Body of pancreas (tissue), 4 donors: ENCODE data around the gene TMEM132C. TPM values are rescaled to one million over a fixed set of nuclear protein-coding genes. Genes with fewer than 3 reads are reported as not detected.

Experiments
- ATAC-seq: fragments of 150-250 bp; one replicate; pipeline ENCODE4 v1.9.1; 2016
- DNase-seq, 4 donors: peaks; one replicate each; pipeline ENCODE4 v3.0.0-alpha.2; 2019
- H3K27ac ChIP-seq, 4 donors: fragments of 200-600 bp; sonication (generic); 1 replicate in 3 of 4; 2 replicates in 1 of 4; pipeline versions ENCODE4 v1.5.1 to v1.6.1; 2016 to 2019; ENCODE audit warnings: mild to moderate bottlenecking in 1 of 4, mixed read lengths in 1 of 4, moderate library complexity in 1 of 4
- H3K27me3 ChIP-seq, 2 donors: fragments of 200-600 bp; sonication (generic); one replicate each; pipeline ENCODE4 v1.6.0; 2016; ENCODE audit warnings: mild to moderate bottlenecking in 1 of 2
- H3K36me3 ChIP-seq, 2 donors: fragments of 200-600 bp; sonication (generic); replicated peaks in 1 of 2; 2 replicates each; pipeline ENCODE4 v1.5.1; 2016; ENCODE audit warnings: low read depth in 2 of 2; ENCODE audit not compliant: insufficient read depth in 1 of 2
- H3K4me1 ChIP-seq: fragments of 200-600 bp; sonication (generic); one replicate; pipeline ENCODE4 v1.6.0; 2016
- H3K4me3 ChIP-seq, 2 donors: fragments of 200-600 bp; sonication (generic); 1 replicate in 1 of 2; 2 replicates in 1 of 2; pipeline ENCODE4 v1.5.1; 2016 to 2019
- H3K9me3 ChIP-seq, 3 donors: fragments of 200-600 bp; sonication (generic); 1 replicate in 2 of 3; 2 replicates in 1 of 3; pipeline ENCODE4 v1.5.1; 2016
- POLR2A ChIP-seq, 3 donors: fragments of 450-650 bp; IDR thresholded peaks; one replicate each; pipeline ENCODE4 v1.6.1; 2016; ENCODE audit warnings: antibody characterized with exemption in 3 of 3, mild to moderate bottlenecking in 2 of 3
- WGBS, 2 donors: methylation state at CpG; one replicate each; pipeline ENCODE4 v1.1.5; 2017; 5-methylcytosine and 5-hydroxymethylcytosine counted together
- intact Hi-C: fragments of 100-400 bp; cut with DNase I; formaldehyde crosslinking; loops from one replicate; pipeline ENCODE4 v1.15.1; 2023
- total RNA-seq, 2 donors: library from RNA; depleted of rRNA; stranded (reverse); fragments of >200 nt; gene quantifications; one replicate each; pipeline ENCODE4 v1.1.0, GENCODE V29; 2016
- TF ChIP-seq, protein P1 (sequence below), 7 experiments: fragments of 450-650 bp in 4 of 7; fragments of 200-600 bp in 3 of 7; sonication (generic) in 3 of 7; IDR thresholded peaks; one replicate each; pipeline ENCODE4 v1.5.1; 2016 to 2019; ENCODE audit warnings: antibody characterized with exemption in 7 of 7

Gene TMEM132C
- total RNA-seq, 2 donors from 2014 or later: 4.4 to 8.2 TPM

DNA sequence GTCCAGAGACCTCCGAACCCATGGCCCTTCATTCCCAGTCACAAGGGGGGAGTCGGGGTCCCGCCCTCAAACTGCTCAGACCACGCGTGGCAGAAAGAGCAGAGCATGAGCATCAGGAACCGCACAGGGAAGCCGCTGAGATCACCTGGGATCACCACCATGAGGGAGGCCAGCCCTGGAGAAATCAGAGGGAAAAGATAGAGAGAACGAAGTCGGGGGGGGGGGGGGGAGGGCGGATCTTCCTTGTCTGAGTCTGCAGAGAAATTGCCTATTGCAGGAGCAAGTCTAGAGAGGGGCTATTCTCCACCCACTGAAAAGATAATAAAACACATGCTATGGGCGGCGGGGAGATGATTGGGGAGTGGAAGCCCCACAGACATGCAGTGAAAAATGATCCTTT, 884 bp upstream of the TMEM132C start:
- no peak for ATAC-seq
- no peaks in the 10 kb centered on the region for H3K9me3 ChIP-seq
- H3K27ac ChIP-seq: no peak overlapping the region
- H3K4me3 ChIP-seq: no peak overlapping the region
- no peak for TF ChIP-seq POLR2A (IDR thresholded peaks at IDR 0.05)
- TF ChIP-seq, protein P1, sequence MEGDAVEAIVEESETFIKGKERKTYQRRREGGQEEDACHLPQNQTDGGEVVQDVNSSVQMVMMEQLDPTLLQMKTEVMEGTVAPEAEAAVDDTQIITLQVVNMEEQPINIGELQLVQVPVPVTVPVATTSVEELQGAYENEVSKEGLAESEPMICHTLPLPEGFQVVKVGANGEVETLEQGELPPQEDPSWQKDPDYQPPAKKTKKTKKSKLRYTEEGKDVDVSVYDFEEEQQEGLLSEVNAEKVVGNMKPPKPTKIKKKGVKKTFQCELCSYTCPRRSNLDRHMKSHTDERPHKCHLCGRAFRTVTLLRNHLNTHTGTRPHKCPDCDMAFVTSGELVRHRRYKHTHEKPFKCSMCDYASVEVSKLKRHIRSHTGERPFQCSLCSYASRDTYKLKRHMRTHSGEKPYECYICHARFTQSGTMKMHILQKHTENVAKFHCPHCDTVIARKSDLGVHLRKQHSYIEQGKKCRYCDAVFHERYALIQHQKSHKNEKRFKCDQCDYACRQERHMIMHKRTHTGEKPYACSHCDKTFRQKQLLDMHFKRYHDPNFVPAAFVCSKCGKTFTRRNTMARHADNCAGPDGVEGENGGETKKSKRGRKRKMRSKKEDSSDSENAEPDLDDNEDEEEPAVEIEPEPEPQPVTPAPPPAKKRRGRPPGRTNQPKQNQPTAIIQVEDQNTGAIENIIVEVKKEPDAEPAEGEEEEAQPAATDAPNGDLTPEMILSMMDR (IDR thresholded peaks at IDR 0.05): no peak
- DNase-seq: no peak
- H3K36me3 ChIP-seq: no peaks in the 10 kb centered on the region
- H3K27me3 ChIP-seq: peaks cover 0 to 15% of the 10 kb centered on the region in 2 donors
- intact Hi-C loops: loop anchor here (10.0 kb wide), 1 partner anchor 119 kb away; no protein-coding TSS in a partner anchor
- WGBS, 2 donors: 5 to 7% methylated on average over 11 to 12 of the region's 12 CpGs
- H3K4me1 ChIP-seq: peaks cover 19% of the 10 kb centered on the region

DNA sequence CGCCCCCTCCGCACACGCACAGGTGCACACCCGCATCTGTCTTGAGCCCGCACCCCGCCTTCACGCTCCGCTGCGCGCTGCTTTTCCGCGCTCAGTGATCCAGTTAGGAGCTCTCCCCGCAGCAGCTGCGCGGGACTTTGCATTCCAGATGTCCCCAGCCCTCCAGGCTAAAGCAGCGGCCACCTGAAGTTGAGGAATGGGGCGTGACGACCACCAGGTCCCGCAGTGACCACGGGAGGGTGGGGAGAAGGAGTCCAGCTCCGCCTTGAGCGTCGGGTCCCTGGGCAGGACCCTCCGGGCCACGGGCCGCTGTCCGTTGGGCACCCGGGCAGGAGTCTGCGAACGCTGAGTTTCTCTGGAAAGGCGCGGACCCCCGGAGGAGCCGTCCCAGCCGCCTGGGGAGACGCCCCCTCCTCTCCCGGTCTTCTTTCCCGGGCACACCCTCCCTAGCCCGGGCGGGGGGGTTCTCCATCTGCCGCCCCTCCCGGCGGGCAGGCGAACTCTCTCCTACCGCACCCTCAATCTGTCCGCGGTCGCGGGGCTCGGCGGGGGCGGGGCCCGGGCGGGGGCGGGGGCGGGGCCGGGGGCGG, 334 bp upstream of the TMEM132C start:
- no peak overlapping the region for H3K4me3 ChIP-seq
- H3K27me3 ChIP-seq: peaks cover 0 to 15% of the 10 kb centered on the region in 2 donors
- peaks cover 19% of the 10 kb centered on the region for H3K4me1 ChIP-seq
- H3K9me3 ChIP-seq: no peaks in the 10 kb centered on the region
- no peak for ATAC-seq
- intact Hi-C loops: loop anchor here (10.0 kb wide), 1 partner anchor 118 kb away; no protein-coding TSS in a partner anchor
- TF ChIP-seq, protein P1 (IDR thresholded peaks at IDR 0.05): no peak
- no peak for TF ChIP-seq POLR2A (IDR thresholded peaks at IDR 0.05)
- no peak overlapping the region for H3K27ac ChIP-seq
- WGBS, 2 donors: 1 to 4% methylated on average over 34 to 45 of the region's 58 CpGs
- DNase-seq: no peak
- no peaks in the 10 kb centered on the region for H3K36me3 ChIP-seq

DNA sequence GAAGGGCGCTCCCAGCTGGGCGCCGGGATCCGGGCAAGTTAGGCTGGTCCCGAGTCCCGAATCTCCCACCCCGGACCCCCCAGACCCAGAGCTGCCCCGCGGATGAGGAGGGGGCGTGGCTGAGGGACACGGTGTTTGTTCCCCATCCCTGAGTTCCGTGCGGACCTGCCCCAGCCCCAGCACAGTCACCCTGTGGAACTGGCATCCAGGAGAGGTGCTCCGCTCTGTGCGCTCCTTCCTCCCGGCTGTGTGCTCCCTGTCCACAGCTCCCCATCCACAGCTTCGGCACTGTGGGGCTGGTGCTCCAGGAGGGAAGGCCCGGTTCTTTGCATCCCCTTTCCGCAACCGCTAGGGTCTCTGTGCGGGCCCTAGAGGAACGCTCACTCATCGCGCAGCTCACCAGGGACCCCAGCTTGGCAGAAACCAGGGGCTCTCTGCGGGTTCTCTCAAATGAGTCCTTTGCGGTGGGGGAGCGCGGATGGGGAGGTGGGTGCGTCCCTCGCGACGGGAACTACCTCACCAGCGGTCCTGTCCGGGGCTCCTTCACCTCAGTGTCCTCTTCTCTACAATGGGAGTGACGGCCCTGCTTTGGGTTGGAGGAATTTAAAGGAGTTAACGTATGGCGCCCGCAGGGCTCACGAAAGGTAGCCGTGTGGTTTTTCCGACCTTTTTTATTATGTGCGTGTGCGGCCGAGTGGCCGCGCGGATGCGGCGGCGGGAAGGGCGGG, 845 bp downstream of the TMEM132C start:
- DNase-seq (peak in 1 of 4 donors; percentile 13), ATAC-seq (no peak)
- Histone ChIP-seq H3K4me1 (peaks cover 19% of the 10 kb centered on the region), H3K36me3 (no peaks in the 10 kb centered on the region), H3K27ac (no peak overlapping the region), H3K27me3 (peaks cover 0 to 15% of the 10 kb centered on the region in 2 donors), H3K9me3 (peaks cover 0 to 6% (median 0%) of the 10 kb centered on the region in 3 donors), H3K4me3 (no peak overlapping the region)
- intact Hi-C loops: loop anchor here (10.0 kb wide), 1 partner anchor 117 kb away; no protein-coding TSS in a partner anchor
- WGBS, 2 donors: 1% methylated on average over 50 of the region's 51 CpGs; no CpG with 5 or more reads in 1 of the 2 donors
- TF ChIP-seq, protein P1 (IDR thresholded peaks at IDR 0.05): no peak
- TF ChIP-seq POLR2A (IDR thresholded peaks at IDR 0.05): no peak

DNA sequence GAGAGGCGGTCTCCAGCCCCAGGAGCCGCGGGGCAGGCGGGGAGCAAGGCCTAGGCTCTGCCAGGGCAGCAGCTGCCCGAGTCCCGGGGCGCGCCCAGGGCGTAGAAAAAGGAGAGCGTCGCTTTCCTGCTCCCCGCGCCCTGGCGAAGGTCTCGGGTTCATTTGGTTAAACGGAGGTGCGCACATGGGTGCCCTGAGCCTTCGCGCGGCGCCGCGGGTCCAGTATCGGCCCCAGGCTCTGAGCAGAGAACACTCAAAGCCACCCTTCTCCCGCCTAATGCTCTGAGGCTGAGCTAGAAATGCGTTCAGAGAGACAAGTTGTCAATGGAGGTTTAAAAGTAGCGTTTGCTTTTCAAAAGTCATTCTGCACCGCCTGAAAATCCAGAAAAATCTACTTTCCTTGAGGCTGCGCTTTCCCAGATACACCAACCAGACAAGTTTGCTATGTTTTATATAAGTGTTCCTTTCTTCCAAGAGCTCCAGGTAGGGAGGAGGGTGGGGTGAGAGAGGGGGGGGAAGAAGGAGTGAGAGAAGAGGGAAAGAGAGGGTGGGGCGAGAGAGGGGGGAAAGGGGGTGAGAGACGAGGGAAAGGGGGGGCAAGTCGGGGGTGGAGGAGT, 1.5 kb downstream of the TMEM132C start:
- no peak overlapping the region for H3K4me3 ChIP-seq
- peaks cover 0 to 15% of the 10 kb centered on the region in 2 donors for H3K27me3 ChIP-seq
- no peak for ATAC-seq

More for the DNA sequence above, 1.5 kb downstream of the TMEM132C start:
- intact Hi-C loops: loop anchor here (10.0 kb wide), 1 partner anchor 116 kb away; no protein-coding TSS in a partner anchor
- H3K36me3 ChIP-seq: no peaks in the 10 kb centered on the region
- peaks cover 19% of the 10 kb centered on the region for H3K4me1 ChIP-seq
- H3K9me3 ChIP-seq: peaks cover 0 to 6% (median 0%) of the 10 kb centered on the region in 3 donors
- TF ChIP-seq, protein P1 (IDR thresholded peaks at IDR 0.05): no peak
- no peak for TF ChIP-seq POLR2A (IDR thresholded peaks at IDR 0.05)
- no peak for DNase-seq
- no peak overlapping the region for H3K27ac ChIP-seq
- 2 to 9% methylated on average over 13 to 32 of the region's 32 CpGs for WGBS, 2 donors
